Measurements from ENCODE around the gene NPAS3. TPM values are rescaled to one million over a fixed set of nuclear protein-coding genes. Genes with fewer than 3 reads are reported as not detected.

Gene NPAS3
- total RNA-seq, 2 experiments from 2014 or later: not detected

GRCh38 chr14:33490555-33490954 lies 551.9 kb downstream of the NPAS3 start:
- ChIA-PET CTCF (no interaction called here), POLR2A (no interaction called here)

- CTCF ChIA-PET: no interaction called here
- POLR2A ChIA-PET: no interaction called here
Measured at GRCh38 chr14:33491112-33491511, 552.4 kb downstream of the NPAS3 start.

GRCh38 chr14:33492491-33492890 lies 553.8 kb downstream of the NPAS3 start:
- POLR2A ChIA-PET: no interaction called here
- CTCF ChIA-PET: no interaction called here

GRCh38 chr14:33493266-33493665 lies 554.6 kb downstream of the NPAS3 start:
- CTCF ChIA-PET: no interaction called here

GRCh38 chr14:33493990-33494389 lies 555.3 kb downstream of the NPAS3 start:
- ChIA-PET POLR2A (no interaction called here), CTCF (no interaction called here)

More at GRCh38 chr14:33493266-33493665, 554.6 kb downstream of the NPAS3 start:
- POLR2A ChIA-PET: no interaction called here

- POLR2A ChIA-PET: no interaction called here
- CTCF ChIA-PET: no interaction called here
Measured at GRCh38 chr14:33499687-33500086, 561.0 kb downstream of the NPAS3 start.

- ChIA-PET POLR2A (no interaction called here), CTCF (no interaction called here)
Measured at GRCh38 chr14:33504246-33505099, 565.8 kb downstream of the NPAS3 start.

GRCh38 chr14:33505266-33505962 lies 566.7 kb downstream of the NPAS3 start:
- ChIA-PET POLR2A (no interaction called here), CTCF (no interaction called here)

- POLR2A ChIA-PET: no interaction called here
- CTCF ChIA-PET: no interaction called here
Measured at GRCh38 chr14:33505963-33506329, 567.3 kb downstream of the NPAS3 start.

GRCh38 chr14:33508126-33509062 lies 569.7 kb downstream of the NPAS3 start:
- CTCF ChIA-PET: no interaction called here
- POLR2A ChIA-PET: no interaction called here

GRCh38 chr14:33509454-33509853 lies 570.8 kb downstream of the NPAS3 start:
- CTCF ChIA-PET: no interaction called here
- POLR2A ChIA-PET: no interaction called here

- ChIA-PET POLR2A (no interaction called here), CTCF (no interaction called here)
Measured at GRCh38 chr14:33510063-33510481, 571.4 kb downstream of the NPAS3 start.

GRCh38 chr14:33510991-33511390 lies 572.3 kb downstream of the NPAS3 start:
- ChIA-PET POLR2A (no interaction called here), CTCF (no interaction called here)

- ChIA-PET POLR2A (no interaction called here), CTCF (no interaction called here)
Measured at GRCh38 chr14:33511851-33512640, 573.4 kb downstream of the NPAS3 start.

- ChIA-PET POLR2A (no interaction called here), CTCF (no interaction called here)
Measured at GRCh38 chr14:33515441-33515840, 576.8 kb downstream of the NPAS3 start.

GRCh38 chr14:33515899-33516298 lies 577.2 kb downstream of the NPAS3 start:
- ChIA-PET POLR2A (no interaction called here), CTCF (no interaction called here)

GRCh38 chr14:33516898-33517436 lies 578.3 kb downstream of the NPAS3 start:
- POLR2A ChIA-PET: no interaction called here

GRCh38 chr14:33521192-33521591 lies 582.5 kb downstream of the NPAS3 start:
- POLR2A ChIA-PET: no interaction called here
- CTCF ChIA-PET: no interaction called here

More at GRCh38 chr14:33516898-33517436, 578.3 kb downstream of the NPAS3 start:
- CTCF ChIA-PET: no interaction called here

- ChIA-PET CTCF (no interaction called here), POLR2A (no interaction called here)
Measured at GRCh38 chr14:33524244-33524643, 585.6 kb downstream of the NPAS3 start.

- ChIA-PET POLR2A (no interaction called here), CTCF (no interaction called here)
Measured at GRCh38 chr14:33525626-33526025, 586.9 kb downstream of the NPAS3 start.
